Myocyte (in vitro differentiated cells): ENCODE measurements around the gene DHRS7B. TPM values are rescaled to one million over a fixed set of nuclear protein-coding genes. Genes with fewer than 3 reads are reported as not detected.

Experiments
- DNase-seq: peaks from one replicate; pipeline ENCODE4 v3.0.0-alpha.2; 2012; ENCODE audit warnings: low read depth
- total RNA-seq: library from RNA; depleted of rRNA; stranded (reverse); fragments of >200 nt; gene quantifications from 2 replicates; pipeline ENCODE4 v1.2.3, GENCODE V29; 2014

Gene DHRS7B
- total RNA-seq, 1 donor from 2014 or later: 38.3 TPM

- DNase-seq: no peak
Observed at GRCh38 chr17:21233581-21234347, 107.0 kb downstream of the DHRS7B start.

GRCh38 chr17:21235921-21236320 is 109.2 kb downstream of the DHRS7B start:
- DNase-seq: no peak

- DNase-seq: no peak
Observed at GRCh38 chr17:21239680-21240368, 113.1 kb downstream of the DHRS7B start.

- DNase-seq: peak; percentile 55
Observed at GRCh38 chr17:21240369-21241055, 113.7 kb downstream of the DHRS7B start.

Other genes starting within 250 kb of the DHRS7B start
- 268 and 312 TPM in 2 replicates for gene USP22, start 84.0 kb upstream of the DHRS7B start, total RNA-seq
- gene TMEM11, start 87.2 kb downstream of the DHRS7B start, total RNA-seq: 26.3 and 44.3 TPM in 2 replicates
- gene NATD1, start 126.4 kb downstream of the DHRS7B start, total RNA-seq: 24.9 and 25.8 TPM in 2 replicates
- 23.2 and 25.8 TPM in 2 replicates for gene MAP2K3, start 157.7 kb downstream of the DHRS7B start, total RNA-seq
- 14.6 and 15.4 TPM in 2 replicates for gene KCNJ12, start 249.4 kb downstream of the DHRS7B start, total RNA-seq